ENCODE measurements around the gene ST7.

GRCh38 chr7:117032810-117033209 is 79.5 kb downstream of the ST7 start:
- TF ChIP-seq SP1 (IDR thresholded peaks at IDR 0.05) (no peak), BHLHE40 (IDR thresholded peaks at IDR 0.05; ENCODE audit: borderline replicate concordance) (no peak), NFRKB (IDR thresholded peaks at IDR 0.05) (no peak), ELF4 (IDR thresholded peaks at IDR 0.05) (no peak)

Data from HEK293T (cell line).